Astrocyte (in vitro differentiated cells and primary cell): ENCODE results near the gene SEPTIN12. TPM values are rescaled to one million over a fixed set of nuclear protein-coding genes. Genes with fewer than 3 reads are reported as not detected.

Experiments
- DNase-seq: peaks from one replicate; pipeline ENCODE4 v3.0.0-alpha.2; 2010; ENCODE audit warnings: low read depth
- FAIRE-seq: peaks from 2 replicates; lab custom pipeline; 2011; peaks lifted over from hg19 to GRCh38; lab: Jason Lieb, UNC
- H2AFZ ChIP-seq: 2 replicates; pipeline ENCODE4 v1.6.0; 2012; ENCODE audit warnings: low read depth, low read length, inconsistent platforms
- H3K27ac ChIP-seq: 2 replicates; pipeline ENCODE4 v1.5.1; 2011; ENCODE audit warnings: low read depth, low read length, inconsistent platforms
- H3K27me3 ChIP-seq: 2 replicates; pipeline ENCODE4 v1.6.0; 2011; ENCODE audit warnings: low read length, inconsistent platforms; ENCODE audit not compliant: insufficient read depth
- H3K36me3 ChIP-seq: 2 replicates; pipeline ENCODE4 v1.5.1; 2011; ENCODE audit warnings: low read length, inconsistent platforms; ENCODE audit not compliant: insufficient read depth
- H3K4me1 ChIP-seq: 2 replicates; pipeline ENCODE4 v1.5.1; 2011; ENCODE audit warnings: low read length, inconsistent platforms; ENCODE audit not compliant: insufficient read depth
- H3K4me2 ChIP-seq: 2 replicates; pipeline ENCODE4 v1.6.0; 2012; ENCODE audit warnings: low read length, inconsistent platforms
- H3K4me3 ChIP-seq: 2 replicates; pipeline ENCODE4 v1.5.1; 2011; ENCODE audit warnings: low read depth, mild to moderate bottlenecking, low read length, inconsistent platforms; ENCODE audit not compliant: insufficient read depth
- H3K79me2 ChIP-seq: 2 replicates; pipeline ENCODE4 v1.6.0; 2012; ENCODE audit warnings: mild to moderate bottlenecking, low read length, inconsistent platforms; ENCODE audit not compliant: insufficient read depth
- H3K9ac ChIP-seq: 2 replicates; pipeline ENCODE4 v1.6.0; 2012; ENCODE audit warnings: mild to moderate bottlenecking, low read length, inconsistent platforms
- H3K9me3 ChIP-seq: 2 replicates; pipeline ENCODE4 v1.5.1; 2012; ENCODE audit warnings: low read depth, mild to moderate bottlenecking, low read length, inconsistent platforms; ENCODE audit not compliant: insufficient read depth
- H4K20me1 ChIP-seq: 2 replicates; pipeline ENCODE4 v1.6.0; 2012; ENCODE audit warnings: low read length, inconsistent platforms; ENCODE audit not compliant: insufficient read depth
- H3K27ac Mint-ChIP-seq: one replicate; pipeline ENCODE4 v1.8.0; 2021; ENCODE audit warnings: mild to moderate bottlenecking, mixed read lengths; ENCODE audit not compliant: unreplicated experiment
- H3K27me3 Mint-ChIP-seq: one replicate; pipeline ENCODE4 v1.8.0; 2021; ENCODE audit warnings: low read depth, mixed read lengths; ENCODE audit not compliant: unreplicated experiment
- H3K36me3 Mint-ChIP-seq: one replicate; pipeline ENCODE4 v1.8.0; 2021; ENCODE audit warnings: low read depth, mixed read lengths; ENCODE audit not compliant: unreplicated experiment
- H3K4me1 Mint-ChIP-seq: one replicate; pipeline ENCODE4 v1.8.0; 2021; ENCODE audit warnings: low read depth, mixed read lengths; ENCODE audit not compliant: unreplicated experiment
- H3K4me3 Mint-ChIP-seq: one replicate; pipeline ENCODE4 v1.8.0; 2021; ENCODE audit warnings: mild to moderate bottlenecking, moderate library complexity, mixed read lengths; ENCODE audit not compliant: unreplicated experiment
- H3K9me3 Mint-ChIP-seq: one replicate; pipeline ENCODE4 v1.8.0; 2021; ENCODE audit warnings: mild to moderate bottlenecking, mixed read lengths; ENCODE audit not compliant: unreplicated experiment
- EZH2 ChIP-seq: IDR thresholded peaks from 2 replicates; pipeline ENCODE4 v1.6.1; 2012; ENCODE audit warnings: mild to moderate bottlenecking, low read length, inconsistent platforms; ENCODE audit not compliant: insufficient read depth
- total RNA-seq: library from RNA; stranded (reverse); gene quantifications from 2 replicates; pipeline ENCODE4 v1.2.1, GENCODE V29; 2021
- TF ChIP-seq, protein P1 (sequence below): IDR thresholded peaks from 2 replicates; pipeline ENCODE4 v1.5.1; 2011; ENCODE audit warnings: low read depth, mild to moderate bottlenecking, inconsistent platforms, low read length, moderate library complexity; ENCODE audit not compliant: insufficient read depth

Gene SEPTIN12
- total RNA-seq, 1 donor from 2014 or later: 5.9 TPM

- H3K36me3 ChIP-seq: no peaks in the 10 kb centered on the region
- no peaks in the 10 kb centered on the region for H3K27me3 Mint-ChIP-seq
- TF ChIP-seq, protein P1, sequence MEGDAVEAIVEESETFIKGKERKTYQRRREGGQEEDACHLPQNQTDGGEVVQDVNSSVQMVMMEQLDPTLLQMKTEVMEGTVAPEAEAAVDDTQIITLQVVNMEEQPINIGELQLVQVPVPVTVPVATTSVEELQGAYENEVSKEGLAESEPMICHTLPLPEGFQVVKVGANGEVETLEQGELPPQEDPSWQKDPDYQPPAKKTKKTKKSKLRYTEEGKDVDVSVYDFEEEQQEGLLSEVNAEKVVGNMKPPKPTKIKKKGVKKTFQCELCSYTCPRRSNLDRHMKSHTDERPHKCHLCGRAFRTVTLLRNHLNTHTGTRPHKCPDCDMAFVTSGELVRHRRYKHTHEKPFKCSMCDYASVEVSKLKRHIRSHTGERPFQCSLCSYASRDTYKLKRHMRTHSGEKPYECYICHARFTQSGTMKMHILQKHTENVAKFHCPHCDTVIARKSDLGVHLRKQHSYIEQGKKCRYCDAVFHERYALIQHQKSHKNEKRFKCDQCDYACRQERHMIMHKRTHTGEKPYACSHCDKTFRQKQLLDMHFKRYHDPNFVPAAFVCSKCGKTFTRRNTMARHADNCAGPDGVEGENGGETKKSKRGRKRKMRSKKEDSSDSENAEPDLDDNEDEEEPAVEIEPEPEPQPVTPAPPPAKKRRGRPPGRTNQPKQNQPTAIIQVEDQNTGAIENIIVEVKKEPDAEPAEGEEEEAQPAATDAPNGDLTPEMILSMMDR: no peak
- no peak overlapping the region for H3K4me2 ChIP-seq
- H3K27ac Mint-ChIP-seq: no peak overlapping the region
- no peaks in the 10 kb centered on the region for H3K79me2 ChIP-seq
- DNase-seq (no peak), FAIRE-seq (no peak)
- no peaks in the 10 kb centered on the region for H3K4me1 Mint-ChIP-seq
- H3K4me3 ChIP-seq: no peak overlapping the region
- no peak overlapping the region for H3K9ac ChIP-seq
- H3K4me1 ChIP-seq: no peaks in the 10 kb centered on the region
- H3K9me3 Mint-ChIP-seq: no peaks in the 10 kb centered on the region
- H2AFZ ChIP-seq: no peak overlapping the region
- no peak overlapping the region for H3K27ac ChIP-seq
- H3K27me3 ChIP-seq: no peaks in the 10 kb centered on the region
- H3K4me3 Mint-ChIP-seq: no peak overlapping the region
- H3K9me3 ChIP-seq: no peaks in the 10 kb centered on the region
- no peaks in the 10 kb centered on the region for H3K36me3 Mint-ChIP-seq
- H4K20me1 ChIP-seq: no peaks in the 10 kb centered on the region
Measured at GRCh38 chr16:4745274-4745569, 42.9 kb downstream of the SEPTIN12 start.

DNA sequence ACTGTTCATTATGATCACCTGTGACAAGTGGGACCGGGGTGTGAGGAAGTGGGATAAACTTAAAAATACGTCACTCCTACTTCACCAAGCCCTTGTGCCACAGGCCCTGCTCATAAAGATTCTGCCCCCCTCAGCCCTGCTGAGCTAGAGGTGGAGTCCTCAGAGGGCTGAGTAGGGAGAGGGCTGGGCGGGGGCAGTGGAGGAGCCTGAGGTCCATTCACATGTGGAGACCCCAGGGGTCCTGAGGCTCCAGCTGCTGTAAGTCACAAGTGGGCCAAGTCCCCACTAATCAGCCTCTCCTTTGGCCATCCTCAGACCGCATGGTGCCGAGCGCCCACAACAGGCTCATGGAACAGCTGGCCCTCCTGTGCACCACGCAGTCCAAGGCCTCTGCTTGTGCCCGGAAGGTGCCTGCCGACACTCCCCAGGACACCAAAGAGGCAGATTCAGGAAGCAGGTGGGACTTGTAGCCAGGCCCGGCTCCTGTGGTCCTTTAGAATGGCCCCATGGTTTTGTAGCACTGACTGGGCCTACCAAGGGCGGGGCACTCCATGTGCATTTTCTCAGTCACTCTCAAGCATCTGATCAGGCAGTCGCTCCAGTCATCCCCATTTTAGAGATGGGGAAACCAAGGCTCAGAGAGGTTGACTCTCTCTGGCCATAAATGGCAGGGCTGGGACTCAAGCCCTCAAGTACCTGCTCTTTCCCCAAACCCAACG lies 43.4 kb downstream of the SEPTIN12 start:
- no peaks in the 10 kb centered on the region for H3K4me1 ChIP-seq
- H3K4me3 Mint-ChIP-seq: no peak overlapping the region

More for the DNA sequence above, 43.4 kb downstream of the SEPTIN12 start:
- Histone ChIP-seq H2AFZ (no peak overlapping the region), H3K4me3 (no peak overlapping the region), H3K27me3 (no peaks in the 10 kb centered on the region), H3K27ac (no peak overlapping the region), H3K36me3 (no peaks in the 10 kb centered on the region), H3K79me2 (no peaks in the 10 kb centered on the region), H3K4me2 (no peak overlapping the region), H3K9ac (no peak overlapping the region), H3K9me3 (no peaks in the 10 kb centered on the region), H4K20me1 (no peaks in the 10 kb centered on the region)
- H3K27ac Mint-ChIP-seq: no peak overlapping the region
- DNase-seq (no peak), FAIRE-seq (no peak)
- no peaks in the 10 kb centered on the region for H3K4me1 Mint-ChIP-seq
- no peaks in the 10 kb centered on the region for H3K27me3 Mint-ChIP-seq
- H3K9me3 Mint-ChIP-seq: no peaks in the 10 kb centered on the region
- no peaks in the 10 kb centered on the region for H3K36me3 Mint-ChIP-seq
- TF ChIP-seq EZH2: no peak
- TF ChIP-seq, protein P1: no peak
